Panc1 (cell line): ENCODE measurements around the gene ZC3H7A.

Experiments used
- POLR2AphosphoS5 ChIP-seq: IDR thresholded peaks from 2 replicates; pipeline ENCODE4 v1.6.1; 2012; ENCODE audit warnings: mild to moderate bottlenecking, low read depth, low read length, moderate library complexity
- SIN3A ChIP-seq: IDR thresholded peaks from 2 replicates; pipeline ENCODE4 v1.6.1; 2012; ENCODE audit warnings: low read depth, mild to moderate bottlenecking, low read length, moderate library complexity, borderline replicate concordance; ENCODE audit not compliant: insufficient read depth
- TF ChIP-seq, protein P1 (sequence below): fragments of 450-650 bp; IDR thresholded peaks from 2 replicates; pipeline ENCODE4 v1.5.1; 2017; ENCODE audit warnings: mild to moderate bottlenecking
- TF ChIP-seq, protein P2 (sequence below), 2 experiments: IDR thresholded peaks; 2 replicates each; pipeline ENCODE4 v1.6.1; 2011 to 2012; ENCODE audit warnings: low read depth in 2 of 2, control low read depth in 1 of 2, low read length in 1 of 2, mild to moderate bottlenecking in 1 of 2, moderate library complexity in 1 of 2; ENCODE audit not compliant: insufficient read depth in 1 of 2

DNA sequence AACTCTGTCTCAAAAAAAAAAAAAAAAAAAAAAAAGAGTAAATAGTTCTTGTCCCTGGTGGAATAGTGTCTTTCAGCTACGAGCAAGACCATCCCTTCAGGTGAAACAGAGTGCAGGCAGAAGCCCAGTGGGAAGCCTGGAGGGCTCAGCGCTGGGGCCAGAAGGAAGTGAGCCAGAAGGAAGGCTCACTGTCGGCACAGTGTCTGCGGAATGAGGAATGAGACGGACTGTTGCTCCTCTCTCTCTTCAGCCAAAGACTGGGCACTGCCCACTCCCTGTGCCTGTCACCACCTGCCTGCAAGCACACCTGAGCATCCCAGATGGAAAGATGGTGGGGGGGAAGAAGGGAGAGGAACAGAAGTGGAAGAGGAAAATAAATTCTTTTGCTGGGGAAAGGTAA, 46.8 kb upstream of the ZC3H7A start:
- TF ChIP-seq, protein P1, sequence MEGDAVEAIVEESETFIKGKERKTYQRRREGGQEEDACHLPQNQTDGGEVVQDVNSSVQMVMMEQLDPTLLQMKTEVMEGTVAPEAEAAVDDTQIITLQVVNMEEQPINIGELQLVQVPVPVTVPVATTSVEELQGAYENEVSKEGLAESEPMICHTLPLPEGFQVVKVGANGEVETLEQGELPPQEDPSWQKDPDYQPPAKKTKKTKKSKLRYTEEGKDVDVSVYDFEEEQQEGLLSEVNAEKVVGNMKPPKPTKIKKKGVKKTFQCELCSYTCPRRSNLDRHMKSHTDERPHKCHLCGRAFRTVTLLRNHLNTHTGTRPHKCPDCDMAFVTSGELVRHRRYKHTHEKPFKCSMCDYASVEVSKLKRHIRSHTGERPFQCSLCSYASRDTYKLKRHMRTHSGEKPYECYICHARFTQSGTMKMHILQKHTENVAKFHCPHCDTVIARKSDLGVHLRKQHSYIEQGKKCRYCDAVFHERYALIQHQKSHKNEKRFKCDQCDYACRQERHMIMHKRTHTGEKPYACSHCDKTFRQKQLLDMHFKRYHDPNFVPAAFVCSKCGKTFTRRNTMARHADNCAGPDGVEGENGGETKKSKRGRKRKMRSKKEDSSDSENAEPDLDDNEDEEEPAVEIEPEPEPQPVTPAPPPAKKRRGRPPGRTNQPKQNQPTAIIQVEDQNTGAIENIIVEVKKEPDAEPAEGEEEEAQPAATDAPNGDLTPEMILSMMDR = no peak
- TF ChIP-seq, protein P2, sequence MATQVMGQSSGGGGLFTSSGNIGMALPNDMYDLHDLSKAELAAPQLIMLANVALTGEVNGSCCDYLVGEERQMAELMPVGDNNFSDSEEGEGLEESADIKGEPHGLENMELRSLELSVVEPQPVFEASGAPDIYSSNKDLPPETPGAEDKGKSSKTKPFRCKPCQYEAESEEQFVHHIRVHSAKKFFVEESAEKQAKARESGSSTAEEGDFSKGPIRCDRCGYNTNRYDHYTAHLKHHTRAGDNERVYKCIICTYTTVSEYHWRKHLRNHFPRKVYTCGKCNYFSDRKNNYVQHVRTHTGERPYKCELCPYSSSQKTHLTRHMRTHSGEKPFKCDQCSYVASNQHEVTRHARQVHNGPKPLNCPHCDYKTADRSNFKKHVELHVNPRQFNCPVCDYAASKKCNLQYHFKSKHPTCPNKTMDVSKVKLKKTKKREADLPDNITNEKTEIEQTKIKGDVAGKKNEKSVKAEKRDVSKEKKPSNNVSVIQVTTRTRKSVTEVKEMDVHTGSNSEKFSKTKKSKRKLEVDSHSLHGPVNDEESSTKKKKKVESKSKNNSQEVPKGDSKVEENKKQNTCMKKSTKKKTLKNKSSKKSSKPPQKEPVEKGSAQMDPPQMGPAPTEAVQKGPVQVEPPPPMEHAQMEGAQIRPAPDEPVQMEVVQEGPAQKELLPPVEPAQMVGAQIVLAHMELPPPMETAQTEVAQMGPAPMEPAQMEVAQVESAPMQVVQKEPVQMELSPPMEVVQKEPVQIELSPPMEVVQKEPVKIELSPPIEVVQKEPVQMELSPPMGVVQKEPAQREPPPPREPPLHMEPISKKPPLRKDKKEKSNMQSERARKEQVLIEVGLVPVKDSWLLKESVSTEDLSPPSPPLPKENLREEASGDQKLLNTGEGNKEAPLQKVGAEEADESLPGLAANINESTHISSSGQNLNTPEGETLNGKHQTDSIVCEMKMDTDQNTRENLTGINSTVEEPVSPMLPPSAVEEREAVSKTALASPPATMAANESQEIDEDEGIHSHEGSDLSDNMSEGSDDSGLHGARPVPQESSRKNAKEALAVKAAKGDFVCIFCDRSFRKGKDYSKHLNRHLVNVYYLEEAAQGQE (IDR thresholded peaks at IDR 0.05; ENCODE audit: insufficient read depth in 1 of 2, low read depth in 2 of 2, low read length in 1 of 2) = no peak
- TF ChIP-seq POLR2AphosphoS5 = no peak
- TF ChIP-seq SIN3A = no peak
